HEK293 (cell line): ENCODE data around the gene LMBR1.

ENCODE experiments used
- CTCF ChIA-PET: fragments of 350-600 bp; formaldehyde crosslinking; extraction: SDS; loops from one replicate; lab custom pipeline; 2021; ENCODE audit warnings: antibody characterized with exemption; lab: Yijun Ruan, JAX
- POLR2A ChIA-PET: fragments of 300-600 bp; formaldehyde crosslinking; extraction: SDS; loops from one replicate; lab custom pipeline; 2020; ENCODE audit warnings: antibody characterized with exemption, inconsistent platforms; lab: Yijun Ruan, JAX
- H3K27ac ChIP-seq: fragments of 200-500 bp; sonication (Bioruptor generic); 2 replicates; pipeline ENCODE4 v1.5.1; 2014; ENCODE audit warnings: low read depth, low read length, control low read depth, inconsistent platforms; ENCODE audit errors: extremely low read depth
- H3K36me3 ChIP-seq, 2 experiments: fragments of 200-500 bp in 1 of 2; sonication (Bioruptor generic) in 1 of 2; 1 replicate in 1 of 2; 2 replicates in 1 of 2; pipeline ENCODE4 v1.5.1; 2014 to 2017; ENCODE audit warnings: inconsistent platforms in 2 of 2, low read length in 2 of 2; ENCODE audit not compliant: control insufficient read depth in 2 of 2, insufficient read depth in 1 of 2
- H3K4me1 ChIP-seq: fragments of 200-500 bp; sonication (Bioruptor generic); 2 replicates; pipeline ENCODE4 v1.5.1; 2014; ENCODE audit warnings: mild to moderate bottlenecking, low read length, inconsistent platforms; ENCODE audit not compliant: control insufficient read depth, insufficient read depth
- H3K4me3 ChIP-seq: 2 replicates; pipeline ENCODE4 v1.5.1; 2011; ENCODE audit warnings: low read depth, mild to moderate bottlenecking, control low read depth, low read length, moderate library complexity
- H3K9me3 ChIP-seq: fragments of 200-500 bp; sonication (Bioruptor generic); 2 replicates; pipeline ENCODE4 v1.5.1; 2014; ENCODE audit warnings: low read depth, low read length, inconsistent platforms; ENCODE audit not compliant: control insufficient read depth, insufficient read depth
- BCL11A ChIP-seq: fragments of 450-650 bp; formaldehyde crosslinking; IDR thresholded peaks from 2 replicates; pipeline ENCODE4 v1.5.1; 2016; ENCODE audit warnings: low read depth, missing biosample characterization, missing genetic modification characterization
- CTCF ChIP-seq: fragments of 450-650 bp; formaldehyde crosslinking; IDR thresholded peaks from 2 replicates; pipeline ENCODE4 v1.5.1; 2016; ENCODE audit warnings: missing biosample characterization, missing genetic modification characterization
- HIC1 ChIP-seq: fragments of 450-650 bp; formaldehyde crosslinking; IDR thresholded peaks from 2 replicates; pipeline ENCODE4 v1.5.1; 2016; ENCODE audit warnings: missing biosample characterization, missing genetic modification characterization
- PRDM4 ChIP-seq: fragments of 450-650 bp; formaldehyde crosslinking; IDR thresholded peaks from 2 replicates; pipeline ENCODE4 v1.5.1; 2017; ENCODE audit warnings: missing biosample characterization, missing genetic modification characterization
- PRDM6 ChIP-seq: fragments of 450-650 bp; formaldehyde crosslinking; IDR thresholded peaks from 2 replicates; pipeline ENCODE4 v1.5.1; 2017; ENCODE audit warnings: missing biosample characterization, missing genetic modification characterization
- RBAK ChIP-seq: fragments of 450-650 bp; formaldehyde crosslinking; IDR thresholded peaks from 2 replicates; pipeline ENCODE4 v1.5.1; 2016; ENCODE audit warnings: missing biosample characterization, missing genetic modification characterization
- ZNF114 ChIP-seq: fragments of 450-650 bp; formaldehyde crosslinking; IDR thresholded peaks from 2 replicates; pipeline ENCODE4 v1.5.0; 2017; ENCODE audit warnings: missing biosample characterization, missing genetic modification characterization
- ZNF248 ChIP-seq: fragments of 450-650 bp; formaldehyde crosslinking; IDR thresholded peaks from 2 replicates; pipeline ENCODE4 v1.5.1; 2017; ENCODE audit warnings: missing biosample characterization, missing genetic modification characterization
- ZNF391 ChIP-seq: fragments of 450-650 bp; formaldehyde crosslinking; IDR thresholded peaks from 2 replicates; pipeline ENCODE4 v1.5.1; 2016; ENCODE audit warnings: low read depth, missing biosample characterization, missing genetic modification characterization, borderline replicate concordance
- ZNF398 ChIP-seq: fragments of 450-650 bp; formaldehyde crosslinking; IDR thresholded peaks from 2 replicates; pipeline ENCODE4 v1.5.1; 2017; ENCODE audit warnings: missing biosample characterization, missing genetic modification characterization
- ZNF510 ChIP-seq: fragments of 450-650 bp; formaldehyde crosslinking; IDR thresholded peaks from 2 replicates; pipeline ENCODE4 v1.5.1; 2018; ENCODE audit warnings: mild to moderate bottlenecking, missing genetic modification characterization, missing biosample characterization; ENCODE audit not compliant: insufficient replicate concordance
- ZNF513 ChIP-seq: fragments of 450-650 bp; IDR thresholded peaks from 2 replicates; pipeline ENCODE4 v1.5.1; 2018; ENCODE audit warnings: missing biosample characterization, missing genetic modification characterization
- ZNF548 ChIP-seq: fragments of 450-650 bp; formaldehyde crosslinking; IDR thresholded peaks from 2 replicates; pipeline ENCODE4 v1.5.1; 2016; ENCODE audit warnings: missing biosample characterization, missing genetic modification characterization
- ZNF561 ChIP-seq: fragments of 450-650 bp; IDR thresholded peaks from 2 replicates; pipeline ENCODE4 v1.5.1; 2018; ENCODE audit warnings: missing biosample characterization, missing genetic modification characterization, borderline replicate concordance
- ZNF654 ChIP-seq: fragments of 450-650 bp; formaldehyde crosslinking; IDR thresholded peaks from 2 replicates; pipeline ENCODE4 v1.5.1; 2016; ENCODE audit warnings: low read depth, missing biosample characterization, missing genetic modification characterization
- ZNF664 ChIP-seq: fragments of 450-650 bp; formaldehyde crosslinking; IDR thresholded peaks from 2 replicates; pipeline ENCODE4 v1.5.1; 2016; ENCODE audit warnings: missing biosample characterization, missing genetic modification characterization
- ZNF701 ChIP-seq: fragments of 450-650 bp; formaldehyde crosslinking; IDR thresholded peaks from 2 replicates; pipeline ENCODE4 v1.5.1; 2016; ENCODE audit warnings: missing biosample characterization, missing genetic modification characterization
- ZNF747 ChIP-seq: fragments of 450-650 bp; formaldehyde crosslinking; IDR thresholded peaks from 2 replicates; pipeline ENCODE4 v1.5.1; 2016; ENCODE audit warnings: missing biosample characterization, missing genetic modification characterization
- ZSCAN30 ChIP-seq: fragments of 450-650 bp; IDR thresholded peaks from 2 replicates; pipeline ENCODE4 v1.5.1; 2018; ENCODE audit warnings: missing biosample characterization, mild to moderate bottlenecking, missing genetic modification characterization, moderate library complexity

LMBR1 gene

GRCh38 chr7:156768698-156769472, 124.1 kb downstream of the LMBR1 start:
- H3K4me3 ChIP-seq, result no peak overlapping the region
- no peaks in the 10 kb centered on the region for H3K9me3 ChIP-seq
- no peak for TF ChIP-seq HIC1 (tag by site-specific recombination)
- no peak for TF ChIP-seq BCL11A
- no peak for TF ChIP-seq ZNF548 (tag by site-specific recombination)
- TF ChIP-seq ZSCAN30, result no peak
- TF ChIP-seq ZNF561 (tag by site-specific recombination), result no peak
- TF ChIP-seq ZNF391 (tag by site-specific recombination), result no peak
- no peak for TF ChIP-seq ZNF664 (tag by site-specific recombination)
- no peak for TF ChIP-seq ZNF654 (tag by site-specific recombination)
- no peak for TF ChIP-seq ZNF248
- TF ChIP-seq ZNF398 (tag by site-specific recombination), result no peak
- TF ChIP-seq ZNF513 (tag by site-specific recombination), result no peak
- no peak for TF ChIP-seq ZNF701 (tag by site-specific recombination)
- no peak for TF ChIP-seq PRDM4 (tag by site-specific recombination)
- TF ChIP-seq ZNF510 (tag by site-specific recombination), result no peak
- TF ChIP-seq ZNF114 (tag by site-specific recombination), result no peak
- TF ChIP-seq ZNF747 (tag by site-specific recombination), result no peak
- no peak for TF ChIP-seq CTCF (tag by site-specific recombination)
- no peak for TF ChIP-seq PRDM6 (tag by site-specific recombination)
- TF ChIP-seq RBAK (tag by site-specific recombination), result no peak
- H3K4me1 ChIP-seq, result no peaks in the 10 kb centered on the region
- peaks cover 0 to 6% of the 10 kb centered on the region in 2 experiments; a peak in 1 of 3 replicates for H3K36me3 ChIP-seq
- ChIA-PET CTCF (interaction anchor here (0.5 to 1.2 kb wide), 4 partner anchors 43 to 956 kb away, joined by 3 to 4 read pairs (median 3); no protein-coding TSS in a partner anchor), POLR2A (no interaction called here)
- no peak overlapping the region for H3K27ac ChIP-seq
